Breast epithelium (tissue), 4 donors: ENCODE measurements around the gene SIGLEC11. TPM values are rescaled to one million over a fixed set of nuclear protein-coding genes. Genes with fewer than 3 reads are reported as not detected.
A peak's percentile ranks its signal among the peaks of the same experiment; 100 is the strongest.

ENCODE experiments used
- DNase-seq, 2 donors: peaks; one replicate each; pipeline ENCODE4 v3.0.0-alpha.2; 2019; ENCODE audit warnings: low spot score in 2 of 2
- H3K27ac ChIP-seq, 2 donors: fragments of 200-600 bp; sonication (generic) in 1 of 2; one replicate each; pipeline ENCODE4 v1.5.1; 2016 to 2019; ENCODE audit warnings: mild to moderate bottlenecking in 1 of 2
- H3K27me3 ChIP-seq, 2 donors: fragments of 200-600 bp; sonication (generic) in 1 of 2; one replicate each; pipeline versions ENCODE4 v1.5.1 to v1.6.0; 2017 to 2019; ENCODE audit warnings: control low read depth in 1 of 2, mild to moderate bottlenecking in 1 of 2
- H3K36me3 ChIP-seq: fragments of 200-600 bp; one replicate; pipeline ENCODE4 v1.5.1; 2019
- H3K4me1 ChIP-seq, 2 donors: fragments of 200-600 bp; sonication (generic); one replicate each; pipeline ENCODE4 v1.5.1; 2016 to 2019; ENCODE audit warnings: control low read depth in 1 of 2
- H3K4me3 ChIP-seq, 3 donors: fragments of 200-600 bp; sonication (generic); 1 replicate in 2 of 3; 2 replicates in 1 of 3; pipeline ENCODE4 v1.5.1; 2016 to 2019; ENCODE audit warnings: mild to moderate bottlenecking in 3 of 3, moderate library complexity in 2 of 3
- H3K9me3 ChIP-seq, 2 donors: fragments of 200-600 bp; sonication (generic) in 1 of 2; one replicate each; pipeline ENCODE4 v1.5.1; 2016 to 2019; ENCODE audit warnings: control low read depth in 1 of 2
- POLR2A ChIP-seq: fragments of 450-650 bp; IDR thresholded peaks from one replicate; pipeline ENCODE4 v1.6.1; 2016; ENCODE audit warnings: antibody characterized with exemption, mild to moderate bottlenecking, moderate library complexity
- POLR2AphosphoS5 ChIP-seq, 3 donors: sonication (generic); formaldehyde crosslinking; IDR thresholded peaks; one replicate each; pipeline ENCODE4 v1.6.1; 2017; ENCODE audit warnings: antibody characterized with exemption in 3 of 3
- intact Hi-C: fragments of 100-400 bp; cut with DNase I; formaldehyde crosslinking; loops from one replicate; pipeline ENCODE4 v1.15.1; 2023; ENCODE audit warnings: low total_unique reads
- total RNA-seq, 3 donors: library from RNA; depleted of rRNA; stranded (reverse); fragments of >200 nt; gene quantifications; one replicate each; pipeline ENCODE4 v1.1.0, GENCODE V29; 2016
- TF ChIP-seq, protein P1 (sequence below), 3 donors: fragments of 450-650 bp; IDR thresholded peaks; one replicate each; pipeline ENCODE4 v1.5.1; 2016 to 2017; ENCODE audit warnings: antibody characterized with exemption in 3 of 3, mild to moderate bottlenecking in 3 of 3, moderate library complexity in 3 of 3

The SIGLEC11 gene
- total RNA-seq, 3 donors from 2014 or later = 0.59 to 2.2 (median 0.66) TPM

DNA sequence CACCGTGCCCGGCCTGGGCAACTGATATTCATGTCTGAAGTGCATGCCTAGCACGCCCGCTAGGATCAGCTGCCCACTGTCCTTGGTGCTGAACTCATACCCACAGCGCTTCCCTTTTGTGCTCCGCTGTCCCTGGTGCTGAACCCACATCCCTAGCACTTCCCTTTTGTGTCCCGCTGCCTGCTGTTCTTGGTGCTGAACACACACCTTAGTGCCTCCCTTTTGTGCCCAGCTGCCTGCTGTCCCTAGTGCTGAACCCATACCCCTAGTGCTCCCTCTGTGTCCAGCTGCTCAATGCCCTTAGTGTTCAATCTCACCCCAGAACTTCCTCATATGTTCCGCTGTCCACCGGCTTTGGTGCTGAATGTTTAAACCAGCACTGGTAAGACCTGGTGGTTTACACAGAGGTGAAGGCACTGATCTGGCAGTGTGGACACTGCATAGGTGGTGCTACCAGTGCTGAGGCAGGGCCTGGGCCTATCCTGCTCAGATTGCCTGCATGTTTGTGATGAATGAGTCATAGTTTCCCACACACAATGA lies 26.3 kb upstream of the SIGLEC11 start:
- Histone ChIP-seq H3K4me1 (no peaks in the 10 kb centered on the region), H3K9me3 (no peaks in the 10 kb centered on the region), H3K27me3 (no peaks in the 10 kb centered on the region), H3K27ac (no peak overlapping the region), H3K36me3 (no peaks in the 10 kb centered on the region), H3K4me3 (no peak overlapping the region)
- TF ChIP-seq POLR2AphosphoS5 (IDR thresholded peaks at IDR 0.05) (peak; percentile 46 to 90 (median 73)), POLR2A (no peak)
- TF ChIP-seq, protein P1, sequence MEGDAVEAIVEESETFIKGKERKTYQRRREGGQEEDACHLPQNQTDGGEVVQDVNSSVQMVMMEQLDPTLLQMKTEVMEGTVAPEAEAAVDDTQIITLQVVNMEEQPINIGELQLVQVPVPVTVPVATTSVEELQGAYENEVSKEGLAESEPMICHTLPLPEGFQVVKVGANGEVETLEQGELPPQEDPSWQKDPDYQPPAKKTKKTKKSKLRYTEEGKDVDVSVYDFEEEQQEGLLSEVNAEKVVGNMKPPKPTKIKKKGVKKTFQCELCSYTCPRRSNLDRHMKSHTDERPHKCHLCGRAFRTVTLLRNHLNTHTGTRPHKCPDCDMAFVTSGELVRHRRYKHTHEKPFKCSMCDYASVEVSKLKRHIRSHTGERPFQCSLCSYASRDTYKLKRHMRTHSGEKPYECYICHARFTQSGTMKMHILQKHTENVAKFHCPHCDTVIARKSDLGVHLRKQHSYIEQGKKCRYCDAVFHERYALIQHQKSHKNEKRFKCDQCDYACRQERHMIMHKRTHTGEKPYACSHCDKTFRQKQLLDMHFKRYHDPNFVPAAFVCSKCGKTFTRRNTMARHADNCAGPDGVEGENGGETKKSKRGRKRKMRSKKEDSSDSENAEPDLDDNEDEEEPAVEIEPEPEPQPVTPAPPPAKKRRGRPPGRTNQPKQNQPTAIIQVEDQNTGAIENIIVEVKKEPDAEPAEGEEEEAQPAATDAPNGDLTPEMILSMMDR (IDR thresholded peaks at IDR 0.05) = peak in 2 of 3 donors; percentile 25 to 42
- DNase-seq = peak; percentile 68 to 85
- intact Hi-C loops = no loop called here

DNA sequence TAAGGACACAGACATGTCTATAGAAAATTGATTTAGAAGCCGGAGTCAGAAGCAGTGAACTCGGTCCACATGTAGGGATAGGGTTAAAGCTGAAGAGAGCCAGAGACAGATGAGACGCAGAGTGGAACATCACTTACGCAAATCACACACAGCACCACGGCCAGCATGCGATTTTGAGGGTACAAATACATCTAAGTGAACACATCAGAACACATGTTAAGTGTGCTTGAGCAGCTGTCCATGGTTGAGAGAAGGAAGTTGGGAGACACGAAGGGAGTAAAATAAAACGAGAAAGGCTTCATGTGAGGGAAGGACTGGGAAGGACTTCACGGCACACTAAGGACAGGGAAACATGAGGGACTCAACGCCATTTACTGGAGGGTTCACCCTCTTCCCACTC lies 25.4 kb upstream of the SIGLEC11 start:
- no peak for DNase-seq
- TF ChIP-seq POLR2A (no peak), POLR2AphosphoS5 (IDR thresholded peaks at IDR 0.05) (no peak)
- TF ChIP-seq, protein P1 (IDR thresholded peaks at IDR 0.05) = no peak
- Histone ChIP-seq H3K27me3 (no peaks in the 10 kb centered on the region), H3K36me3 (no peaks in the 10 kb centered on the region), H3K4me1 (no peaks in the 10 kb centered on the region), H3K9me3 (no peaks in the 10 kb centered on the region), H3K27ac (no peak overlapping the region), H3K4me3 (no peak overlapping the region)
- intact Hi-C loops = no loop called here

DNA sequence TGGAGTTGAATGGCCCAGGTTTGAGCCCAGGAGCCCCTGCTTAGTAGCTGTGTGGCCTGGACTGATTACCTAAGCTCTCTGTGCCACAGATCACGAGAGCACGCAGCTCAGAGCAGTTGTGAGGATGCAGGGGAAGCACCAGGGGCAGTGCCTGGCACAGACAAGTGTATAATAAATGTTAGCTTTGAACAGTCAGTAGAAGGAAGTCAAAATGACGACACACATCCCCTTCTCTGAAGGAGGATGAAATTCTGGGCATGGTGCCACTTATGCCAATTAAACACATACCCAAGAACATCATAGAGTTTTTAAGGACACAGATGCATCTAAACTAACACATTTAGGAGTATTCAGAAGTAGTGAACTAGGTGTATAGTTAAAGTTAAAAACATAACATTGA lies 24.9 kb upstream of the SIGLEC11 start:
- H3K27me3 ChIP-seq = no peaks in the 10 kb centered on the region
- DNase-seq = no peak
- no peaks in the 10 kb centered on the region for H3K9me3 ChIP-seq
- no peaks in the 10 kb centered on the region for H3K36me3 ChIP-seq
- H3K4me1 ChIP-seq = no peaks in the 10 kb centered on the region
- intact Hi-C loops = no loop called here
- no peak overlapping the region for H3K4me3 ChIP-seq
- TF ChIP-seq, protein P1 (IDR thresholded peaks at IDR 0.05) = no peak
- TF ChIP-seq POLR2AphosphoS5 (IDR thresholded peaks at IDR 0.05) (no peak), POLR2A (no peak)
- no peak overlapping the region for H3K27ac ChIP-seq

DNA sequence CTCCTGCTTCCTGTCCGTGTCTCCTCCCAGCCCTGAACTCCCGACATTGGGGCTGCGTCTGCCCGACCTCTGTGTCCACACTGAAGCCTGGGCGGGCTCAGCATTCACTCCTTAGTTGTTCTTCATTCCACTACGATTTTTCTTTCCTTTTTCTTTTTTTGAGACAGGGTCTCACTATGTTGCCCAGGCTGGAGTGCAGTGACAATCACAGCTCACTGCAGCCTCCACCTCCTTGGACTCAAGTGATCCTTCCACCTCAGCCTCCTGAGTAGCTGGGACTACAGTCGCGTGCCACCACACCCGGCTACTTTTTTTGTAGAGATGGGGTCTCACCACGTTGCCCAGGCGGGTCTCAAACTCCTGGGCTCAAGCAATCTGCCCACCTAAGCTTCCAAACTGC lies 23.5 kb upstream of the SIGLEC11 start:
- TF ChIP-seq, protein P1 (IDR thresholded peaks at IDR 0.05) = no peak
- TF ChIP-seq POLR2A = no peak
- TF ChIP-seq POLR2AphosphoS5 (IDR thresholded peaks at IDR 0.05) = no peak
- H3K27me3 ChIP-seq = no peaks in the 10 kb centered on the region
- H3K36me3 ChIP-seq = no peaks in the 10 kb centered on the region
- no peaks in the 10 kb centered on the region for H3K4me1 ChIP-seq
- intact Hi-C loops = no loop called here
- DNase-seq = no peak
- no peak overlapping the region for H3K27ac ChIP-seq
- H3K4me3 ChIP-seq = no peak overlapping the region
- H3K9me3 ChIP-seq = no peaks in the 10 kb centered on the region

DNA sequence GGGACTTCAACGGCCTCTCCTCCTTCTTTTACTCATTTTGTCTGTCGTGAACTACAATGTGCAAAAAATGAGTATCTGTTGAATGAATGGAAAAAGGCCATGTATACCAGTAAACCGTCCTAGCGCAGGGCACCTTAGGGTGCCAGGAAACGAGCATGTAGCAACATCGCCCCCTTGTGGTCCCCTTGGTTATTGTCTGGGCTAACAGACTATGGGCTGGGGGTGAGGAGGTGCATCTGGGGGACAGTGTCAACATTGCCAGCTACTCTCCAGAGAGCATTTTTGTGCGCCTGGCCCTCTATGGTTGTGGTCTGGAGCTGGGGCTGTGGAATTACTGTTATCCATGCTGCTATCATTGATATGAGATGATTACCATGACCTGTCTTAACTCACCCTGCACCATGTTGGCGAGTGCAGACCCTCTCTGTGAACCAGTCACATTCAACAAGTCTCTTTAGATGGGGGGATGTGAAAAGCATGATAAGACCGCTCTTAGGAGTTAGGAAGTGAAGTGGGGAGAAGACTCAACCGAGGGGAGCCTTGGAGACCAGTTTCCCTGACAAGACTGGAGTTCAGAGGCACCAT lies 22.8 kb upstream of the SIGLEC11 start:
- peak in 1 of 2 donors; percentile 24 for DNase-seq
- Histone ChIP-seq H3K4me1 (no peaks in the 10 kb centered on the region), H3K27ac (no peak overlapping the region), H3K27me3 (no peaks in the 10 kb centered on the region), H3K9me3 (no peaks in the 10 kb centered on the region), H3K36me3 (no peaks in the 10 kb centered on the region), H3K4me3 (no peak overlapping the region)
- TF ChIP-seq, protein P1 (IDR thresholded peaks at IDR 0.05) = peak; percentile 50 to 73 (median 72)
- TF ChIP-seq POLR2A = no peak
- intact Hi-C loops = no loop called here
